ENCODE results near the gene MACC1. TPM values are rescaled to one million over a fixed set of nuclear protein-coding genes. Genes with fewer than 3 reads are reported as not detected.

MACC1 gene
- total and polyA plus RNA-seq, 2 experiments from 2014 or later: 3.4 to 13.4 TPM

- Mint-ChIP-seq H3K27me3 (ENCODE audit: insufficient read depth, low read depth, poor library complexity) (peaks cover 5% of the 10 kb centered on the region), H3K9me3 (no peaks in the 10 kb centered on the region), H3K27ac (peak overlapping the region; percentile 19; the same call in 1 of the 2 replicates), H3K4me1 (peaks cover 24% of the 10 kb centered on the region), H3K36me3 (ENCODE audit: low read depth) (no peaks in the 10 kb centered on the region), H3K4me3 (no peak overlapping the region)
- H3K9me2 ChIP-seq (ENCODE audit: insufficient read depth): no peaks in the 10 kb centered on the region
- H3K79me2 ChIP-seq (replicated peaks; ENCODE audit: insufficient read depth): no peaks in the 10 kb centered on the region
- no peaks in the 10 kb centered on the region for H3K36me3 ChIP-seq (ENCODE audit: insufficient read depth)
- ATAC-seq: no peak
- H4K20me1 ChIP-seq (replicated peaks; ENCODE audit: insufficient read depth): no peaks in the 10 kb centered on the region
- H3K27me3 ChIP-seq (ENCODE audit: insufficient read depth): no peaks in the 10 kb centered on the region
- H3K4me3 ChIP-seq: no peak overlapping the region
- H3F3A ChIP-seq (replicated peaks; ENCODE audit: low read depth): no peaks in the 10 kb centered on the region
- peaks cover 7% of the 10 kb centered on the region; the same call in 1 of the 2 replicates for H3K4me1 ChIP-seq (ENCODE audit: insufficient read depth)
- TF ChIP-seq CREB1 (CRISPR knock-in tag; IDR thresholded peaks at IDR 0.05; ENCODE audit: low read depth) (no peak), EZH2phosphoT487 (IDR thresholded peaks at IDR 0.05; ENCODE audit: unreplicated experiment) (no peak), ZNF331 (CRISPR knock-in tag; IDR thresholded peaks at IDR 0.05; ENCODE audit: low read depth) (no peak), JUNB (IDR thresholded peaks at IDR 0.05; ENCODE audit: unreplicated experiment) (no peak), EZH2 (IDR thresholded peaks at IDR 0.05; ENCODE audit: low read depth, unreplicated experiment) (no peak), ZNF114 (CRISPR knock-in tag; IDR thresholded peaks at IDR 0.05) (no peak), STAT1 (IDR thresholded peaks at IDR 0.05; ENCODE audit: unreplicated experiment) (no peak), NANOG (IDR thresholded peaks at IDR 0.05; ENCODE audit: borderline replicate concordance) (no peak), POLR2AphosphoS5 (IDR thresholded peaks at IDR 0.05; ENCODE audit: low read depth) (no peak), REST (IDR thresholded peaks at IDR 0.05; ENCODE audit: unreplicated experiment) (no peak)
- TF ChIP-seq, protein P1, sequence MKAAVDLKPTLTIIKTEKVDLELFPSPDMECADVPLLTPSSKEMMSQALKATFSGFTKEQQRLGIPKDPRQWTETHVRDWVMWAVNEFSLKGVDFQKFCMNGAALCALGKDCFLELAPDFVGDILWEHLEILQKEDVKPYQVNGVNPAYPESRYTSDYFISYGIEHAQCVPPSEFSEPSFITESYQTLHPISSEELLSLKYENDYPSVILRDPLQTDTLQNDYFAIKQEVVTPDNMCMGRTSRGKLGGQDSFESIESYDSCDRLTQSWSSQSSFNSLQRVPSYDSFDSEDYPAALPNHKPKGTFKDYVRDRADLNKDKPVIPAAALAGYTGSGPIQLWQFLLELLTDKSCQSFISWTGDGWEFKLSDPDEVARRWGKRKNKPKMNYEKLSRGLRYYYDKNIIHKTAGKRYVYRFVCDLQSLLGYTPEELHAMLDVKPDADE (IDR thresholded peaks at IDR 0.05): no peak
- TF ChIP-seq, protein P2, sequence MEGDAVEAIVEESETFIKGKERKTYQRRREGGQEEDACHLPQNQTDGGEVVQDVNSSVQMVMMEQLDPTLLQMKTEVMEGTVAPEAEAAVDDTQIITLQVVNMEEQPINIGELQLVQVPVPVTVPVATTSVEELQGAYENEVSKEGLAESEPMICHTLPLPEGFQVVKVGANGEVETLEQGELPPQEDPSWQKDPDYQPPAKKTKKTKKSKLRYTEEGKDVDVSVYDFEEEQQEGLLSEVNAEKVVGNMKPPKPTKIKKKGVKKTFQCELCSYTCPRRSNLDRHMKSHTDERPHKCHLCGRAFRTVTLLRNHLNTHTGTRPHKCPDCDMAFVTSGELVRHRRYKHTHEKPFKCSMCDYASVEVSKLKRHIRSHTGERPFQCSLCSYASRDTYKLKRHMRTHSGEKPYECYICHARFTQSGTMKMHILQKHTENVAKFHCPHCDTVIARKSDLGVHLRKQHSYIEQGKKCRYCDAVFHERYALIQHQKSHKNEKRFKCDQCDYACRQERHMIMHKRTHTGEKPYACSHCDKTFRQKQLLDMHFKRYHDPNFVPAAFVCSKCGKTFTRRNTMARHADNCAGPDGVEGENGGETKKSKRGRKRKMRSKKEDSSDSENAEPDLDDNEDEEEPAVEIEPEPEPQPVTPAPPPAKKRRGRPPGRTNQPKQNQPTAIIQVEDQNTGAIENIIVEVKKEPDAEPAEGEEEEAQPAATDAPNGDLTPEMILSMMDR (conservative IDR thresholded peaks at IDR 0.05; ENCODE audit: low read depth in 2 of 2): no peak
- TF ChIP-seq, protein P3, sequence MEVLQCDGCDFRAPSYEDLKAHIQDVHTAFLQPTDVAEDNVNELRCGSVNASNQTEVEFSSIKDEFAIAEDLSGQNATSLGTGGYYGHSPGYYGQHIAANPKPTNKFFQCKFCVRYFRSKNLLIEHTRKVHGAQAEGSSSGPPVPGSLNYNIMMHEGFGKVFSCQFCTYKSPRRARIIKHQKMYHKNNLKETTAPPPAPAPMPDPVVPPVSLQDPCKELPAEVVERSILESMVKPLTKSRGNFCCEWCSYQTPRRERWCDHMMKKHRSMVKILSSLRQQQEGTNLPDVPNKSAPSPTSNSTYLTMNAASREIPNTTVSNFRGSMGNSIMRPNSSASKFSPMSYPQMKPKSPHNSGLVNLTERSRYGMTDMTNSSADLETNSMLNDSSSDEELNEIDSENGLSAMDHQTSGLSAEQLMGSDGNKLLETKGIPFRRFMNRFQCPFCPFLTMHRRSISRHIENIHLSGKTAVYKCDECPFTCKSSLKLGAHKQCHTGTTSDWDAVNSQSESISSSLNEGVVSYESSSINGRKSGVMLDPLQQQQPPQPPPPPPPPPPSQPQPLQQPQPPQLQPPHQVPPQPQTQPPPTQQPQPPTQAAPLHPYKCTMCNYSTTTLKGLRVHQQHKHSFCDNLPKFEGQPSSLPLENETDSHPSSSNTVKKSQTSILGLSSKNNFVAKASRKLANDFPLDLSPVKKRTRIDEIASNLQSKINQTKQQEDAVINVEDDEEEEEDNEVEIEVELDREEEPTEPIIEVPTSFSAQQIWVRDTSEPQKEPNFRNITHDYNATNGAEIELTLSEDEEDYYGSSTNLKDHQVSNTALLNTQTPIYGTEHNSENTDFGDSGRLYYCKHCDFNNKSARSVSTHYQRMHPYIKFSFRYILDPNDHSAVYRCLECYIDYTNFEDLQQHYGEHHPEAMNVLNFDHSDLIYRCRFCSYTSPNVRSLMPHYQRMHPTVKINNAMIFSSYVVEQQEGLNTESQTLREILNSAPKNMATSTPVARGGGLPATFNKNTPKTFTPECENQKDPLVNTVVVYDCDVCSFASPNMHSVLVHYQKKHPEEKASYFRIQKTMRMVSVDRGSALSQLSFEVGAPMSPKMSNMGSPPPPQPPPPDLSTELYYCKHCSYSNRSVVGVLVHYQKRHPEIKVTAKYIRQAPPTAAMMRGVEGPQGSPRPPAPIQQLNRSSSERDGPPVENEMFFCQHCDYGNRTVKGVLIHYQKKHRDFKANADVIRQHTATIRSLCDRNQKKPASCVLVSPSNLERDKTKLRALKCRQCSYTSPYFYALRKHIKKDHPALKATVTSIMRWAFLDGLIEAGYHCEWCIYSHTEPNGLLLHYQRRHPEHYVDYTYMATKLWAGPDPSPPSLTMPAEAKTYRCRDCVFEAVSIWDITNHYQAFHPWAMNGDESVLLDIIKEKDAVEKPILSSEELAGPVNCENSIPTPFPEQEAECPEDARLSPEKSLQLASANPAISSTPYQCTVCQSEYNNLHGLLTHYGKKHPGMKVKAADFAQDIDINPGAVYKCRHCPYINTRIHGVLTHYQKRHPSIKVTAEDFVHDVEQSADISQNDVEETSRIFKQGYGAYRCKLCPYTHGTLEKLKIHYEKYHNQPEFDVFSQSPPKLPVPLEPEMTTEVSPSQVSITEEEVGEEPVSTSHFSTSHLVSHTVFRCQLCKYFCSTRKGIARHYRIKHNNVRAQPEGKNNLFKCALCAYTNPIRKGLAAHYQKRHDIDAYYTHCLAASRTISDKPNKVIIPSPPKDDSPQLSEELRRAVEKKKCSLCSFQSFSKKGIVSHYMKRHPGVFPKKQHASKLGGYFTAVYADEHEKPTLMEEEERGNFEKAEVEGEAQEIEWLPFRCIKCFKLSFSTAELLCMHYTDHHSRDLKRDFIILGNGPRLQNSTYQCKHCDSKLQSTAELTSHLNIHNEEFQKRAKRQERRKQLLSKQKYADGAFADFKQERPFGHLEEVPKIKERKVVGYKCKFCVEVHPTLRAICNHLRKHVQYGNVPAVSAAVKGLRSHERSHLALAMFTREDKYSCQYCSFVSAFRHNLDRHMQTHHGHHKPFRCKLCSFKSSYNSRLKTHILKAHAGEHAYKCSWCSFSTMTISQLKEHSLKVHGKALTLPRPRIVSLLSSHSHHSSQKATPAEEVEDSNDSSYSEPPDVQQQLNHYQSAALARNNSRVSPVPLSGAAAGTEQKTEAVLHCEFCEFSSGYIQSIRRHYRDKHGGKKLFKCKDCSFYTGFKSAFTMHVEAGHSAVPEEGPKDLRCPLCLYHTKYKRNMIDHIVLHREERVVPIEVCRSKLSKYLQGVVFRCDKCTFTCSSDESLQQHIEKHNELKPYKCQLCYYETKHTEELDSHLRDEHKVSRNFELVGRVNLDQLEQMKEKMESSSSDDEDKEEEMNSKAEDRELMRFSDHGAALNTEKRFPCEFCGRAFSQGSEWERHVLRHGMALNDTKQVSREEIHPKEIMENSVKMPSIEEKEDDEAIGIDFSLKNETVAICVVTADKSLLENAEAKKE (CRISPR knock-in tag; IDR thresholded peaks at IDR 0.05): no peak
- H3K27ac ChIP-seq (ENCODE audit: low read depth): no peak overlapping the region
- H3K4me2 ChIP-seq: no peak overlapping the region
- DNase-seq (ENCODE audit: low spot score): no peak
- H2AFZ ChIP-seq: no peak overlapping the region
These were observed 6.2 kb upstream of the MACC1 start for GRCh38 chr7:20223356-20223755.

Data from GM23338 (cell line).